HG03520 (cell line): ENCODE results near the gene MRPL46.
"Not testable (repeated sequence)": the region's sequence is repeated elsewhere in the genome, so short reads cannot be mapped to it uniquely, and the experiment has no call there.

ENCODE experiments used
- ATAC-seq: cut with Tn5 transposase; IDR thresholded peaks from one replicate; pipeline ENCODE4 v1.9.1; 2021; ENCODE audit warnings: mild to moderate bottlenecking, moderate library complexity; ENCODE audit not compliant: unreplicated experiment

MRPL46 gene

DNA sequence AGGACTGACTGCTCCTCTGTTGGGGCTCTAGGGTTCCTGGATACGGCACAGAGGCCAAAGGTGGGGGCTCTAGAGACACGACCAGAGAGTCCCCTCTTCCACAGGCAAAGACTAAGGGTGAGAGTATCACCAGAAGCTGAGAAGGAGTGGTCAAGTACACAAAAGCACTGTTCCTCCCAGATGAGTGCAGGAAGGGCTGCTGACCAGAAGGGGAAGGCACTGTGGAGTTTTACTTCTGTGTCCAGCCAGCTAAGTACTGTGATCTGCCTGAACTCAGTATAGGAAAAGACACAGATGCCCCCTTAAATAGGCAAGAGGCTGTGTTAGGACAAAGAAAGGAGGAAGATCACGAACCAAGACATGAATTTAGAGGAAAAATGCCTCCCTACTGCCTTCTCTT is 12.0 kb upstream of the MRPL46 start:
- no peak for ATAC-seq

DNA sequence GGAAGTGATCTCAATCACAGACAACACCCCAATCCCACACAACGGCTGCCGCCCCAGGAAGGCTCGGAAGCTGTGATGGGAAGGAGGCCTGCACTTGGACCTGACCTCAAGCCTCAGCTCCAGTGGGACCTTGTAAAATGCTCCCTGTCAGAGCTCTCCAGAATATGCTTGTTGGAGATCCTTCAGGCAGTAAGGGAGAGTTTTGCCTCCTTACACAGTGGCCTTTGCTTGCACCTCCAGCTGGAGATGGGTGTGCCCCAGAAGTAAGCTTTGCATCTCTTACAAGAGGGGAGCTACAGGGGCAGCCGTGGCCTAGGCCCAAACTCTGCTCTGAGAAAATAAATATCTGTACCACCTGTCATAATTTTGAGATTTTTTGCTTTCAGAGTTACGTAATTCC is 10.7 kb upstream of the MRPL46 start:
- no peak for ATAC-seq

DNA sequence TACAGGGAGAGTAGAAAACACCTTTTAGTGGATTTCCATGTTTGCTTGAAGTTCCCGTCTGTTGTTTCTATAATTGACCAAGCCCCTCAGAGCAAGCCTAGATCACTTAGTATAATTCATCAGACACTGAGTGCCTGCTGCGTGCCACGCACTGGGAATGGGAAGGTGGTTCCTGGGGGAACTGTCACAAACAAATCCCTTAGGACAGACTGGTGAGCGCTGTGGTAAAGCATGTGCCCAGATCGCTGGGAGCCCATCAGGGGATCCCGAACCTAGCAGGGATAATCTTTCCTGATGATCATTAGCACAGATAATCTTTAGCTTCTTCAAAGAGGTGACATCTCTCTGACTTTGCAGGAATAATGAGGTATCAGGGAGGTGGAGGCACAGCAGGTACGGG is 9.9 kb upstream of the MRPL46 start:
- ATAC-seq: no peak

DNA sequence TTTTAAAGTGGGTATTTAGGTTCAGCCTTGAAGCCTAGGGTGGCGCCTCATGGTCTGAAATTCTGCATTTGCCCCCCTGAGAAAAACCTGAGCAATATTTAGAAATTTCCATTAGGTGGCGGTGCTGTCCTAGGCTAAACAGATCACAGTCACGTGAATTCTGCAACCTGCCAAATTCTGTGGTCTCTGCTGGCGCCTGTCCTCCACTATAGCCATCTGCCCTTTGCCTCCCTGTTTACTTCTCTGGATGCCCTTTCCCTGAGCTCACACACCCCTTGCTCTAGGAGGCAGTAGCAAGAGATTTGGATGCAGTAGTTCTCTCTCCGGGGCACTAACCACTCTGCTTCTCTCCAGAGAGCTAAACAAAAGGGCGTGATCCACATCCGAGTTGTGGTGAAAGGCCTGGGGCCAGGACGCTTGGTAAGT is 9.5 kb upstream of the MRPL46 start:
- no peak for ATAC-seq

DNA sequence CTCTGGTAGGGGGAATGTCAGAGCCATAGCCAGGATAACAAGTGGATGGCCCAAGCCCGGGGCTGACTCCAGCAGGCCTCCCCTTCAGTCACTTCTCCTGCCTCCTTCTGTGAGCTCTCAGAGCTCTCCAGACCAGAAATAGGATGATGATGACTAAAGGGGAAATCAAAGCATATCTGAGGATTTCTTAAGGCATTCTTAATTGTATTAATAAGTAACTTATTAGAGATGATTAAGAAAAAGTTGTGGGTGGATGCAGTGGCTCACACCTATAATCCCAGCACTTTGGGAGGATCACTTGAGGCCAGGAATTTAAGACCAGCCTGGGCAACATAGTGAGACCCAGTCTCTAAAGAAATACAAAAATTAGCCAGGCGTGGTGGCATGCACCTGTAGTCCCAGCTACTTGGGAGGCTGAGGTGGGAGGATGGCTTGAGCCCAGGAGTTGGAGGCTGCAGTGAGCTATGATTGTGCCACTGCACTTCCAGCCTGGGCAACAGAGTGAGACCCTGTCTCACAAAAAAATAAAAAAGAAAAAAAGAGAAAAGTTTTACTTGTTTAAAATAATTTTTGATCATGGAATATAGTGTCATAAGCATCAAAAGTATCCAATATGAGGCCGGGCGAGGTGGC is 6.6 kb upstream of the MRPL46 start:
- not testable (repeated sequence) for ATAC-seq

DNA sequence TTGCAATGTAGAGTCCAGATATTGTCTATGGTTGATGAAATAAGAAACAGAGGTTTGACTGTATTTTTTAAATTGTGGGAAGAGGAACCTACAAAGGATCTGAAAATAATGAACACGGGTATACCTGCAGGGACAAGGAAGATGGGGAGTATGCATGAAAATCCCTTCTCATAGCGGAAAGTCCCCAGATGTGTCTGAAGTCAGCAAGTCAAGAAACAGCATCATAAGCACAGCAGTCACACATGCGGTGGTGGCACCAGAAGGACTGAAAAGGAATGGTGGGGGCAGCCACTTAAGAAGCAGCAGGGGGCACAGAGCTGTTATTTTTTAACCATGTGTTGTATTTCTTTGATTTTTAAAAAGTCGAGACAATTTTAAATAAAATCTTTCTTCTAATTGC is 5.0 kb upstream of the MRPL46 start:
- no peak for ATAC-seq

DNA sequence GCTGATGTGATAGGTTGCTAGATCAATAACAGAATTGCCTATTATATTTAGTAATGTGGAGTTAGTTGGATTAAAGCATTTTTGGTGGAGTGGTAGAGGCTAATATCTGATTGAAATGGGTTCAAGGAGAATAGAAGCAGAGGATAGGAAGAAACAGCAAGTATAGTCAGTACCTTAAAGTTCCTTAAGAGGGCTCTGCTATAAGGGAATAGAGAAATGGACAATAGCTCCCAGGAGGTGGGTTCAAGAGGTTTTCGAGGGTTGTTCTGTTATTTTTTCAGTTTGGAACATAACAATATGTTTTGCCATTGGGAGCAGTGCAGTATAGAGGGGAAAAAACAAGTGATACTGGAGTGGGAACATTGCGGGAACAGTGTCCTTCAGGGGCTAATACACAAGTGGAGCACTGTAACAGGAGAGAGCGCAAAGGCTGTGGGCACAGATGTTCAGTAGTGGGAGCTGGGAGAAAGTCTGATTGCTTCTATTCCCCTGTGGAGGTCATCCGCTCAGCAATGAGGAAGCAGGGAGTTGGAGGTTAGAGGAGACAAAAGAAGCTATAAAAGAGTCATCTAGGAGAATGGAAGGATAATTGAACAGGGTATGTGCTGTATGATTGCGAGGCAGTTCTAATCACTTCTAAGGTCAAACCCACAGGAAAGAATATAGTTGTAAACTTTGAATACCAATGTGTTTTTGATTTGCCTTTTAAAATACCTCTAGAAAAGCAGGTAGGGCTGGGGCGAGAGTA is 3.6 kb upstream of the MRPL46 start:
- ATAC-seq: no peak

DNA sequence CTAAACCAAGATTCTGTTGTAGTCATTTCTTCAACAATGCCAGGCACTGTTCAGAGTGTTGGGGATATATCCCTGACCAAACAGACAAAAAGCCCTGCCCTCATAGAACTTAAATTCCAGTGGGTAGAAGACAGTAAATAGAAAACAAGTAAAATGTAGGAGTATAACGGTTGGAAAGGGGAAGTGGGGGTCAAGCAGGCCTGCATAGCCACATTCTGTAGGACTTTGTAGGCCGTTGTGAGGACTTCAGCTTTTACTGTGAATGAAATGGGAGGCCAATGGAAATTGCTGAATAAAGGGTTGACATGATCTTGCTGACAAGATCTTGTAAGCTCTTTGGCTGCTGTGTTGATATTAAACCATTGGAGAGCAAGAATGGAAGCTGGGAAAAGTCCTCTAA is 2.1 kb upstream of the MRPL46 start:
- no peak for ATAC-seq

DNA sequence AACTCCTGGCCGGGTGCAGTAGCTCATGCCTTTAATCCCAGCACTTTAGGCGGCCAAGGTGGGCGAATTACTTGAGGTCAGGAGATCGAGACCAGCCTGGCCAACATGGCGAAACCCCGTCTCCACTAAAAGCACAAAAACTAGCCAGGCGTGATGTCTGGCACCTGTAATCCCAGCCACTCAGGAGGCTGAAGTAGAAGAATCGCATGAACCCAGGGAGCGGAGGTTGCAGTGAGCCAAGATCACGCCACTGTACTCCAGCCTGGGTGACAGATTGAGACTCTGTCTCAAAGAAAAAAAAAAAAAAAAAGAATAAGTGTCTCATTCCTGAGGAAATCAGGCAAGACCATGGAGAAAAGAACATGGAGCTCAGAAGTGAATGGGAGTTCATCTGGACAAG is 1.5 kb upstream of the MRPL46 start:
- not testable (repeated sequence) for ATAC-seq

DNA sequence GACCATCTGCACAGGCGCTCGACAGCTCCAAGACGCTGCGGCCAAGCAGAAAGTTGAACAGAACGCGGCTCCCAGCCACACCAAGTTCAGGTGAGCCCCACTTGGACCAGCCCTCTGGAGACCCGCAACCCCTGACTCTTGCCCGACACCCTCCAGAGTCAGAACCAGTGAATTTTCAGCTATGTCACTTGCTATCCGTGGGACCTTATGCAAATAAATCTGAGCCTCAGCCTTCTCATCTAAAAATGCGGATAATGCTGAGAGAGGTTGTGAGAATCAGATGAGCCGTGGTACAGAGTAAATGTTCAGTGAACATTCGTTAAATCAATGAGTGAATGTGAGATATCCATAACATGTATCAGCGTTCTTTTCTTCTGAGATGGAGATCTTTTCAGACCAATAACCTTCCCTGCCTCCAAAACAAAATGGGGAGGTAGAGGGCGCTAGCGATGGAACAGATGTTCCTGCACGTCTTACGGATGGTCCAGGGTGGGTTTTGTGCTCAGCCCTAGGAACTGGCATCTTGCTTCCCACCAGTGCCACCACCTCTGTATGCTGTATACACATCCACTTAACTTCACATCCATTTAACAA is 844 bp upstream of the MRPL46 start:
- peak; percentile 7 for ATAC-seq

DNA sequence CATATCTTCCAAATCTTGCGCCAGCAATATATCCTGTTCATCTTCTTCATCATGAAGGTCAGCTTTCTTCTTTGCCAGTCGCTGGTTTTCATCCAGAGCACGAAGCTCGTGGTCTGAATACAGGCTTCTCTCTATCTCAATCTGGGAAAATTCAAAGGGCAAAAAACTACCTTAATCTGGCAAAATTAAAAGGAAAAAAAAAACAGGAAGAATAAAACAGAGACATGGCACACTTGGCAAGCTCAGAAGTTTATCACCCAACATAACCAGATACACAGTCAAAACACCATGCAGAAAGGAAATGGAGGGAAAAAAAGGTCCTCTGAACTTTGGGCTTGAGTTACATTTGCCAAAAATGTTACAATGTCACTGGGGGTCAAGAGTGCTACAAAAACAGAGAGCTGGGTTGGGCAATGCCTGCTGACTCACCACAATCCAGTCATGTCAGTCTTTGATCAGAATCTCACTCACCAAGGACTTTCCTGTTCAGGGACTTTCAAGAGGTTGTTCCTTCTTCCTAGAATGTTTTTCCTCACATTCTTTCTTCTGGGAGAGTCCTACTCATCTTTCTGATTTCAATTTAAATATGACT is 1.5 kb downstream of the MRPL46 start:
- ATAC-seq: no peak

DNA sequence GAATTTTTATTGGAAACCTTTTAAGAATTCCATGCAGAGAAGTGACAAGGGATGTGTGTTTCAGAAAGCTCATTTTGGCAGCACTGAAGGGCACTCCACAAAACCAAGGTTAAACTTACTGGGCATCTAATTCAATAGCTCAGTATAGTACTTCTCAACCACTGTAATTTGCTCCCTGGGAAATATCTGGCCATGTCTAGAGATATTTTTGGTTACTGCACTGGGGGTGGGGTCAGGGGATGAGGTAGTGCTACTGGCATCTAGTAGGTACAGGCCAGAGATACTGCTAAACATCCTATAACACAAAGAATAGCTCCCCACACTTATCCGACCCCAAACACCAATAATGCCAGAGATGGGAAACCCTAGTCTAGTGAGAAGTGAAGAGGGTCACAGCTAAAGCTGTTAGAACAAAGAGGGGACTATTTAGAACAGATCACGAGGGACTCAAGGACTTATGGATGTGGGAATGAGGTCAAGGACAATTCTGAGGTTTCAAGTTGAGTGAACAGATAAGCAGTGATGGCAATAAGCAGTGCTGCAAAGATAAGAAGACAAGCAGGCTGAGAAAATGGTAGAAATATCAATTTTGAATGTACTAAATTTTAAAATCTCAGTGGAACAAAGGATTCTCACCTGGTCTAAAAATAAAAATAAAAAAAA is 3.2 kb downstream of the MRPL46 start:
- no peak for ATAC-seq

DNA sequence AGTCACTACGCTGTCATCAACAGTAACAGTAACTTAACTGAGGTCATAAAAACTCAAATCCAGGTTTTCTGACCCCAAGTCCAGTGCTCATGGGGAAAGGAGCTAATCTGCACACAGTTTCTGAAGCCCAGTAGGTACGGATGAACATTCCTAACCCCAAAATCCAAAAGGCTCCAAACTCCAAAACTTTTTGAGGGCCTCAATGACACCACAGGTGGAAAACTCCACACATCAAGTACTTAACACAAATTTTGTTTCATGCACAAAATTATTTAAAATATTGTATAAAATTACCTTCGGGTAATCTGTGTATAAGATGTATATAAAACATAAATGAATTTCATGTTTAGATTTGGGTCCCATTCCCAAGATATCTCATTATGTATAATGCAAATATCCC is 10.5 kb downstream of the MRPL46 start:
- no peak for ATAC-seq

DNA sequence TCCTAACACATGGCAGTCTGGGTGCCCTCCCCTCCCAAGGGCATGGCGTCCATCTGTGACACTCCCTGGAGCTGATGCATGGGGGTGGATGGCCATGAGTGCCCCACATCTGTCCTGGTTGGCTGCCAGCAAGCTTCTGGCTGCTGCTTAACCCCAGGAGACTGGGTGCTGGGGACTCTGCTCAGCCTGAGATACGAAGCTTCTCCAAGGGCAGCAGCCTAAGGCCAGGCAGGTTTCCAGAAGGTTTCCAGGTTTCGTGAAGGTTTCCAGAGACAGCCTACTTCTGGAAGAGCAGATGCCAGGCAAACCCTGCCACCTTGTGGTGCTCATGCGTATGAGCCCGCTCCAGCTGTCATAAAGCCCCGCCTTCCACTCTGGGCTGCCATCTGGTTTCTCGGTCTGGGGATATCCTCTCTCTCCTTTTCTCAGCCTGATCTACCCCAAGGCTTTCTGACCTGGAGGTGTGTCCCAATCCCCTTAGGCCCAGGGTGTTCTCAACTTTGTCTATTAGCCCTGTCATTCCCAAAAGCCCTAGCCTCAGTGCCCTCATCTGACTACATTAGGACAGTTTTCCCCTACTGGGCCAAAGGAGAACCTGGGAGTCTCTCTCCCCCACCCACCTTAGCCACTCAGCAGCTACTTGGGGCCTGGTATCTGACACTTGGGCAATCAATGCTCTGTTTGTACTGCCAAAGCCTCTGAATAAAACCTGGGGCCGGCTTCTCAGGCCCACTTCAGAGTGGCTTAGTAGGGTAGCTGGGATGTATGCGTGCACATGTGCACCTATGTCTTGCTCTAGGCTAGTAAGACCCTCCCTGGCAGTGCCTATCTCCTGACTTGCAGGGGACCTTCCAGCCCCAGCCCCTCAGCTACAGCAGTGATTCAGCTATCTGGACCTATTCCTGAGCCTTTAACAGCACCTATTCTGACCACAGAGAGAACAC is 12.0 kb downstream of the MRPL46 start:
- peak; percentile 94 for ATAC-seq

DNA sequence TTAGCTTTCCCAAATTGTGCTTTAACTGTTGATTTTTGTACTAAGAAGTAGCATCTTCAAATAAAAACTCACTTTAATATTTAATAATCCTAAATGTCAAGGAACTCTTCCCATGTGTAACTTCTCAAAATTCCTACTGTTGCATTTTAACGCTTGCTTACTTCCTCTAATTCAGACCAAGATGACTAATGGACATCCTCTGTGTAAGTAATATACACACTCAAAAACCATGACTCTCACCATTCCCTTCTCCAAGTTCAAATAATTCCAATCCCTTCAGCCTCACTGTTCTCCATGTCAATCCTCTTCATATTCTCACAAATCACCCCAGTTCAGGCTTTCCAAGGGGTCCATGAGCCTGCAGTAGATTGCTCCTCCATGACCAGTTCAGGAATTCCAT is 13.0 kb downstream of the MRPL46 start:
- no peak for ATAC-seq

DNA sequence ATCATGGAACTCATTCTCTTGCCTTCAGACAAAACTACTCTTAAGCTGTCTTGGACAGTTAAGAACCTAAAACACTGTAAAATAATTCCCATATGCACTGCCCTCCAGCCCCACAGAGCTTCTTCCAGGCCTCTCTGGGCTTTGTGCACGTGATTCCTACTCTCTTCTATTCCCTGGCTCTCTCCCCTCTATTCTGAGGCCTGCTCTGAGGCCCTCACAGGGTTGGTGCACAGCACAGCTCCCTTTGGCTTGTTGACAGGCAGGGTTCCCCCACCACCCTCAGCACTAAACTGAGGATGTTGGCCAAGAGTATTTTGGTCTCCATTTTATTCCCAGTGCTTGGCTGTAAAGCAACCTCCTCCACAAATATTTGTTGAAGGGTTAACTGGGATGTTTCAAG is 13.5 kb downstream of the MRPL46 start:
- ATAC-seq: no peak

DNA sequence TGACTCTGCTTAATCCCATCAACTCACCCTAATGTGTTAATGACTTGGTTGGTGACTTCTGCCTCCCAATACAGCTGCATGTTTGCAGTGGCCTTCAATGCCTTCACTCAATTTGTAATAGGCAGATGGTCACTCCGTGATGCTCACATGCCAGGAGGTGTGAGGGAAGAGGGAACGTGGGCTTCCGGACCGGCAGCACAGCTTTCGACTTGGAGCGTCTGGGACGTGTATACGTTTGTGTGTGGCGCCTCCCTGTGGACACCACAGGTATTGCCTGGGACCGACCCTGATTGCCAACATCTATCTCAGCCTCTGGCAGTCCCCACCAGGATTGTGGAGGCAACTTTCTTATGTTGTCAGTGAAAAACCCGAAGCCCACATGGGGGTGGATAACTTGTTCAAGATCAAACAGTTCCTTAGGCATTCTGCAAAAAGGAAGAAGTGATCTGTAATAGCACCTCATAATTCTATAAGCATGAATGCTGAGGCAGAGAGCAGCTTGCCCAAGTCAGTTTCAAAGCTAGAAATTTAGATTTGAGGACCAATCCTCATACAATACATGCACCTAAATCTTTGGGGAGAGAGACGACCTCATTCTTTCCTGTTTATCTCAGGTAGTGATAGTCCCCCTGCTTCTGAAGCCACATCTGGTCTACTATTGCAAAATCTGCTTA is 16.9 kb downstream of the MRPL46 start:
- ATAC-seq: peak; percentile 42

DNA sequence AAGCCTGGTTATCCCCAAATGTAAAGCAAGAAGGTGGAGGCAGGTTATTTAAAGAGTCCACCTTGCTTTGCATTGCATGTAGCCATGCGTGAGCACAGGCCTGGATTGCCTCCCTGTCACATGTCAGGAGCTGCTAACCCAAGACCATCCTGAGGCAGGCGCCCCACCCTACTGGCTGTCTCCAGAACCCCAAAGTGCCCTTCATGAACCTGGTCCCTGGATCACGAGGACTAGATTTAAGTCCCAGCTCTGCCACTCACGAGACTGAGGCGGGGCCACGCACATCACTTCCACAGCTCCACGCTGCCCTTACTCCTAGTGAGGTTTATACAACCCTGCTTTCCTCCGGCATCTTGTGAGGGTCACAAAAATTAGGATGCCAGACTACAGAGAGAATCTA is 17.6 kb downstream of the MRPL46 start:
- ATAC-seq: no peak

DNA sequence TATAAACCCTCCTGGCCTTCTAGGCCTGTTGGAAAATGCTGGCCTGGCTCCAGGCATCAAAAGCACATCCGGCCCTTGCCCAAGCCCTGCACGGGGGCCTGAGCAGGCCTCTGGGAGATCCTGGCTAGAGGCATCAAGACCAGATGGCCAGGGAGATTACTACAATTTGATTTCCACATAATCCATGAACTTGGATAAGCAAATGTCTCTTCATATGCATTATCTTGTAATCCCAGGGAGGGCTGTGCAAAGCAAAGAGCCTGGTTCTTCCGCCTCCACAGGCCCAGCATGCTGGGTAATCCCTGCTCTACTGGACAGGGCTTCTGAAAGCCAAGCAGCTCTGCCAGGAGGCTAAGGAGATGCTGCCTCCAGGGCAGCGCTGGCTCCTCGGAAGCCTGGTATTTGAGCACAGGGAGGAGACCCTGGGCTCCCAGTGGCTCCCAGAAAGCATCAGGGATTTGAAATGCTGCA is 18.2 kb downstream of the MRPL46 start:
- ATAC-seq: no peak

DNA sequence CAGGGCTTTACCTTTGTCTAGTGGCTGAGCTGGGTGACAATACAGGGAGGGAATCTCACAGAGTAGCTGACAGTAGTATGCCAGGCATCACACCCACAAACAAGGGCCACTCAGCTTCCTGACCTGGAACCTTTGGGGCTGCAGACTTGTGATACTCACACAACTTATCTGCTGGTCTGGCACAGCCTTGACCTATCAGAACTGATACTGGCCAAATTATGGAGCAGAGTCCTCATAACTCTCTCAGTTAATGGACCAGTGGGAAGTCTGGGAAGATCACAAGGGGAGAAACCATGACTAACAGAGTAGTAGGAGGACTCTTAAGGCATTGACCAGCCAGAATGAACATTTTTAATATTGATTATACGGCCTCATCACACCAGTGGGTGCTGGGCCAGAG is 19.4 kb downstream of the MRPL46 start:
- no peak for ATAC-seq
